GM19099 (cell line): ENCODE results near the gene DYSF.

Experiments used
- POLR2A ChIP-seq: IDR thresholded peaks from 3 replicates; pipeline ENCODE4 v1.6.1; 2011; ENCODE audit warnings: low read depth; ENCODE audit not compliant: insufficient read length; ENCODE audit errors: extremely low read depth

Gene DYSF

GRCh38 chr2:71609029-71609428 is 155.7 kb downstream of the DYSF start:
- TF ChIP-seq POLR2A, result no peak

- TF ChIP-seq POLR2A, result no peak
Observed at GRCh38 chr2:71609441-71609840, 156.1 kb downstream of the DYSF start.

GRCh38 chr2:71609958-71610357 is 156.6 kb downstream of the DYSF start:
- TF ChIP-seq POLR2A, result no peak

GRCh38 chr2:71610671-71611070 is 157.3 kb downstream of the DYSF start:
- TF ChIP-seq POLR2A, result no peak

GRCh38 chr2:71611247-71611646 is 157.9 kb downstream of the DYSF start:
- no peak for TF ChIP-seq POLR2A

- no peak for TF ChIP-seq POLR2A
Observed at GRCh38 chr2:71611781-71612527, 158.6 kb downstream of the DYSF start.

GRCh38 chr2:71612581-71613402 is 159.4 kb downstream of the DYSF start:
- no peak for TF ChIP-seq POLR2A

- no peak for TF ChIP-seq POLR2A
Observed at GRCh38 chr2:71613403-71613952, 160.1 kb downstream of the DYSF start.

GRCh38 chr2:71613953-71614925 is 160.9 kb downstream of the DYSF start:
- no peak for TF ChIP-seq POLR2A

GRCh38 chr2:71614976-71615766 is 161.8 kb downstream of the DYSF start:
- TF ChIP-seq POLR2A, result no peak

GRCh38 chr2:71615767-71616730 is 162.7 kb downstream of the DYSF start:
- TF ChIP-seq POLR2A, result no peak

GRCh38 chr2:71617266-71617665 is 163.9 kb downstream of the DYSF start:
- no peak for TF ChIP-seq POLR2A
